CD4-positive, alpha-beta T cell treated with Interleukin-10 for 1 hour (primary cell): ENCODE data around the gene IQSEC2.

ENCODE experiments used
- DNase-seq: peaks from one replicate; pipeline ENCODE4 v3.0.0-alpha.2; 2020

IQSEC2 gene

DNA sequence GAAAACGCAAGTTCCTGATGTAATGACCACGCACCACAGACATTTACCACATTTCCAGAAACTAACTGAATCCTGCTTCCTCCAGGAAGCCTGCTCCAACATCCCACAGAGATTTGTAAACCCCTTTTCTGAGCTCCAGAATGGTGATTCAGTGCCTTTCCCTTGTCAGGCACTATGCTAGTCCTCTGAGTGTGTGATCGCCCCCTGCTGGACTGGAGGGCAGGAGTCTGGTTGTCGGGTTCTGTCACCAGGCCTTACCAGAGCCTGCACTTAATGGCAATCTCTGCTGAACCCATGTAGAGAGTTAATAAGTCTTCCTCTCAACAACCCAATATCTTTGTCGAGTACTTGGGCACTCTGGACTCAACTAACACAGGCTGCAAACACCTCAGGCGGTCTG is 41.9 kb downstream of the IQSEC2 start:
- DNase-seq = peak; percentile 10

DNA sequence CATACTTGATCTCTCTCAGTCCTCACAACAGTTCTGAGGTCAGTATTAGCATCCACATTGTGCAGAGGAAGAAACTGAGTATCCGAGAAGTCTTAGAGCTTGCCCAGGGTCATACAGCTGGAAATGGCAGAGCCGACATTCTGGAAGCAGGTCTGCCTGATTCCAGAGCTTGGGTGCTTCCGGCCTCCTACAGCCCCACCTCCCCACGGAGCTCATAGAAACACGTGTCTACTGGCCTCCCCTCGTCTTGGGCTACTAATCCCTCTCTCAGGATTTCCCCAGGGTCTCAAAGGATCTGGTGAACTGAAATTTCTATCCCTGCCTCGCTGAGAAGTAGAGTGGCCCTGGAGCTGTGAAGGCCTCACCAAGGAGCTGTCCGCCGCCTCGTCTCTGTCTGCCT is 44.3 kb downstream of the IQSEC2 start:
- no peak for DNase-seq

DNA sequence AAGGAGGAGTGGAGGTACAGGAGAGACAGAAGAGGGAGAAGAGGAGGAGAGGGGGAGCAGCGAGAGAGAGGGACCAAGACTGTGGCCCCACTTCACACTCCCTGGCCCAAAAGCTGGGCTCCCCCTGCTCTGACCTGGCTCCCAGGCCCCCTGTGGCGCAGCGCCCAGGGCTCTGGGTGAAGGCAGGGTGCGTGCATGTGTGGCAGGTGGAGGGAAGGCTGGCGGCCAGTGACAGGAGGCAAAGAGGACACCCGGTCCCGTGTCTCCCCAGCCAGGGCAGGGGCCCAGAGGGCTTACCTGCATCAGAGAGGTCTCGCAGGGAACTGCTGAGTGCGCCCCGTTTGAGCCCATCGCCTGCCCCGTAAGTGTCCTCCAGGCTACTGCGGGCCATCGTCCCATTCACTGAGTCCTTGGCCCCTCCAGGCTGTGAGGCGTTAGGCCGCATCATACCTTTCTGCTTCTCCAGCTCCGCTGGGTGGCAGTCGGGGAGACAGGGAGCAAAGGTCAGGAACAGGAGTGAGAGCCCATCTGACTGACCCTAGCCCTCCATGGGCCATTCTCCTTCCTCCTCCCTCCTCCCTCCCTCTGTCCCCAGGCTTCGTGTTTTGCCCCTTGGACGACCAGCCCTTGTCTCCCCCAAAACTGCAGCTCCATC is 45.2 kb downstream of the IQSEC2 start:
- no peak for DNase-seq

DNA sequence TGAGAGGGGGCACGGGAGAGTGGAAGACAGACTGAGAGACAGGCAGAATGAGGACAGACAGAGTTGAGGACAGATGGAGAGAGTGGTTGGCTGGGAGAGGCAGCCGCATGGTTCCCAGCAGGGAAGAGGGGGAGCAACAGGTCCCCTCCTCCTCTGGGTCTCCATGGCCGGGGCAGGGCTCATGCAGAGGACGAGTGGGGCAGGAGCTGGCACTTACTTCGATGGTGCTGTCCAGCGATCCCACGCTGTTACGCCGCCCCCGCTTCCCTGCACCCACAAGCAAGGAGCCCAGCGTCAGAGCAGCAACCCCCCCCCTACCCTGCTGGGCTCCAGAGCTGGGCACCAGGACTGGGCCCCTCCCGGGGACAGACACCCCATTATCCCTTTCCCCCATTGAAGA is 45.8 kb downstream of the IQSEC2 start:
- DNase-seq = no peak

DNA sequence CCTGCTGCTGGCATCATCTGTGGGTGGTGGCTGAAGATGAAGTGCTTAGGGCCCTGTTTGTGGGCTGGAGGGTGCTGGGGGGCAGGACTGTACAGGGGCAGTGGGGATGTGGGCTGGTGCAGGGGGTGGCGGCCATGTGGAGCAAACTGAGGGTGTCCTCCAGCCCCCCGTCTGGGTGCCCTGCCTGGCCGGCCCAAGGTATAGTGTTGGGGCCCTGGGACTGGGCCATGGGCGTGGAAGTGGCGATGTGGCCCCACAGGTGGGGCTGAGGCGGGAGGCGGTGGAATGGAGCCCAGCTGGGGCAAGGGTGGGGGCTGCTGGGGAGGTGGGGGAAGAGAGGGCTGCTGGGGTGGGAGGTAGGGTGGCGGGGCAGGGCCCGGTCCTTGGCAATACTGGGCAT is 46.9 kb downstream of the IQSEC2 start:
- no peak for DNase-seq

DNA sequence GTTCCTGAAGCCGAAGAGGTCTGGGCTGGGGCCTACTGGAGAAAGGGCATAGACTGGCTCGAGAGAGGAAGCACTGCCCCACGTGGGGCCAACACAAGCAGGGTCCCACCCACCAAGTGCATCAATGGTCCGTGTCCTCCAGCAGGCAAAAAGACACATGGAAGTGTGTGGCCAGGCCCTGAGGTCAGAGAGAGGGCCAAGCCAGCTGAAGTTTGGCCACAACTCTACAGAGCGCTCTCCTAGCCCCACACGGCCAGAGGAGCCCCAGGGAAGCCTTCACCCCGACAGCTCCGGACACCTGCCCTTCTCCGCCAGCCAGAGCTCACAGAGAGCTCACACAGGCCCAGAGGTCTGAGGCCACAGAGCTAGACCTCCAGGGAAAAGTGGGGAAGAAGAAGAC is 47.8 kb downstream of the IQSEC2 start:
- no peak for DNase-seq

DNA sequence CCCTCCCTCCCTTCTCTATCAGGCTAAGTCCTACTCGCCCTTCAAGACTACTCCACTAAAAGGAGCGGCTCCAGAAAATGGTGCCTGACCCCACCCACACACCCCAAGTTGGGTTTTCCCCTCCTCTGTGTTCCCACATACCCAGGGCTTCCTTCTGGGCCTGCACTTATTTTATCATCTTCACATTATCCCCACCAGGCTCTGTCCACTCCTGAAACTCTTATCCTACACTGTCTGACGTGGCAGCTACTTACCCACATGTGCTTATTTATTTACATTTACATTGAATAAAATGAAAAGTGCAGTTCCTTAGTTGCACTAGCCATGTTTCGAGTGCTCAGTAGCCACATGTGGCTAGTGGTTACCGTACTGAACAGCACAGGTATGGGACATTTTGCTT is 51.3 kb downstream of the IQSEC2 start:
- no peak for DNase-seq

DNA sequence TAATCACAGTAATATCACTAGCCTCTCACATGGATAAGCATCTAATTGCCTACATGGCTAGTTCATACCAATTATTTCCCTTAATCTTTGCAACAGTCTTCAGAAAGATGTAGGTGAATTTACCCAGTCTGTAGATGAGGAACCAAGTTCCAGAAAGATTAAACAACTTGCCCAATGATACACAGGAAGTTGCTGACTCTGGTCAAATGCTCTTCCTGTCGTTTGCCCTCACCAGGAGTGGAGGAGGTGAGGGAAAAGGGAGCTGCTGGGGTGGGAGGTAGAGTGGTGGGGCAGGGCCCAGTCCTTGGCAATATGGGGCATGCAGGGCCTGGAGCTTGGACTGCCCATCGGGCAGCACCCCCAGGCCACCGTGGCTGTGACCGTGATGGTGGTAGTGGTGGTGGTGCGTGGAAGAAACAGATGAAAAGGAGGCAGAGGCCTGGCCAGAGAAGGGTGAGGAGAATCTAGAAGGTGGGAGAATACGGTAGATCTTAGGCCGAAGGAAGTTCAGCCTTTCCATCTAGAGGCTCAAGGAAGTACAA is 54.1 kb downstream of the IQSEC2 start:
- no peak for DNase-seq

DNA sequence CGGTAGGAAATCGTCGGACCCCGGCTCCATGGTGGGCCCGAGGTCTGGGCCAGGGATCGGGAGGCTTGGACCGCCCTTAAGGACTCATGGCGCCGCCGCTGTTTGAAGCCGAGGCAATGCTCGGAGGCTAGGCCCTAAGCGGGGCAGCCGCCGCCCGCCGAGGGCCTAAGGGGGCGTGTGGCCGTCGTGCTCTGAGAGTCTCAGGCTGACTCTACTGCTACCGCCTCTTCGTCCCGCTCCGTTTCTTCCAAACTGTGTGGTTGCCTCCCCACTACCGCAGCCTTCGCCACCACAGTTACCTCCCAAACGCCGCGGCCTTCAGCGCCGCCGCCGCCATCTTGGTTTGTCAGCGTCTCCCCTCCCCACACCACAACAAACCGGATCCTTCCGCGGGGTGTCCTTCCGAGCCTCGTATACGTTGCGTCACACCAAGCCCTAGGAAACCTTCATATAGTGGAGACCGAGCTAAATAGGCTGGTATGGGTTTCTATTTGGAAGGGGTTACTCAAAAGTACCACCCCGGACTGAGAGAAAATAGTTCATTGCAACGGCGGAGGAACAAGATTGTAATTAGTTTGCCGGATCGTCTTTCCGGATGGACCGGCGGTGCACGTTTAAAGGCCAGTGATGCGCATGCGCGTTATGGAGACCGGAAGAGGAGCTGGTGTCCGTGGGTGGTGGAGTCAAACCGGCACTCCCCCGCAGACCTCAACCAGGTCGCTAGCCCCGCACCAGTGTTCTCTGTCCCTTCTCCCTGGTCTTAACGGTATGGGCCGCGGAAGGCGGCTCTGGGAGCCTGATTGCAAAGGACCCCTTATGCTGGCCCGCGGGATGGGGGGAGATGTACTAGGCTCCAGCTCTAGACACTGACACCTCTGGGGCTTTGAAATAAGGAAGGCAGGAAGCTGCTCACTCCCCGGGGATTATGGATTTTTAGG is 56.3 kb downstream of the IQSEC2 start, which contains the start of gene KDM5C:
TSS of gene KDM5C (minus strand) at position 348 of the 938 bp plus-strand sequence. CDS start at position 30, 318 bp downstream.
- DNase-seq = peak; percentile 90

DNA sequence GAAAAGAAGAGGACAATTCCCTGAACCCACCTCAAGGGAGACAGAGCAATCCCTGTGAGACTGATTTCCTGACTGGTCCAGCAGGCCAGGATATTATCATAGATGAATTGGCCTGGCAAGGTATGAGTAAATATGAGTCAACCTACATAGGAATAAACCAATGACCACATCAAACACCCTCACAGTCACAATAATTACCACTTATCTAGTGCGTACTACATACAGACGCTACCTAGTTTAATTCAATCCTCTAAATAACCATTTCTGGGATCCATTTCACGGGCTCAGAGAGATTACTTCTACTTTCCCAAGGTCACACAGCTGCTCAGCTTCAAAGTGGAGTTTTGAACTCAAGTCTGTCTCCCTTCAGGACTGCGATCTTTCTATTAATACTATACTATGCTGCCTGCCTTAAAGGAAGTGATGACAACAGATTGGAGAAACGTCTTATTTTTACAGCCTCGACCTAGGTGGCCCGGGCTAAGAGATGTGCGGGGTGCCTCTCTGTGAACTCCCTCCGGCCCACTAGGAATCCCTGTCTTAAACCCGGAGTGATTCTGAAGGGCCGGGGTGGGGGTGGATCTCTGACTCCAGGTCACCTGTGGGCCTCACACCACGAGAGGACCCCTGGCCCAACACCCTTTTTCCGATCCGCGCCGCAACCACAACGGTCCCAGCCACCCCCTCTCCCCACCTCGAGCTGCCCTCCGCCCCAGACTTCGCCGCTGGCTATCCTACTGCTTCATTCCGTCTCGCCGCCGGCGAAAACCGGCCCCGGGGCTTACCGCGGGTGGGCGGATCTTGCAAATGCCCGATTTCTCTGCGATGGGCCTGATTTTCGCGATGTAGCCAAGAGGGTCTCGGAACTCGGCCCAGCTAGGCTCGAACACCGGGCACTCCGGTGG is 57.2 kb downstream of the IQSEC2 start:
- DNase-seq = peak; percentile 40

DNA sequence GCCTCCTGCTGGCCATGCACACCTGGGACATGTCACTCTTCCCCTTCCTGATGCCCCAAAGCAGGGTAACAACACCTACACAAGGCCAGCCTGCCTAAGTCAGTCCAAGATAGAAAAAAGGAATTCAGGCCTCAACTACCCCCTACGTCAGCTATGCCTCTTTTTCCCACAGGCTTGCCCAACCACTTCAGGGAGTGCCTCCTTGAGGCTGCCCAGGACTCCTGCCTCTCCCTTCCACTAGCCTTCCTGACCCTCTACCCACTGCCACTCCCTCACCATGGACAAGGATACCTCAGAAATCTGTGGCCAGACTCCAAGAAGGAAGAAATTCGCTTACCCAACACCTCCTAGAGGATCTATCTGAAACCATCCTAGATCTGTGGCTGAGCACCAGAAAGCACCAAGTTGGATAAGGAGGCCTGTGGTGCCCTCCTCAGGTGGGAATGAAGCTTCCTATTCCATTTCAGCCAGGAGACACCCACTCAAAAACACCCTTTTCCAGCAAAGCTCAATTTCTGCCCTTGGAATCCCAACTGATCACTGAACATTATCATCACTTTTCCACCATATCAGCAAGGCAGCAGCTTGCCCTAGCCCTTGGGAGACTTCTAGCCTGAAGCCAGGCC is 58.2 kb downstream of the IQSEC2 start:
- DNase-seq = no peak
